Activated effector memory CD4-positive, alpha-beta T cell treated with anti-CD3 and anti-CD28 coated beads, Interleukin-2, amount 50 U/mL, for 16 hours (primary cell): ENCODE measurements around the gene KLF14.
"Not testable (repeated sequence)": the region's sequence is repeated elsewhere in the genome, so short reads cannot be mapped to it uniquely, and the experiment has no call there.

Source experiments
- DNase-seq: peaks from one replicate; pipeline ENCODE4 v3.0.0-alpha.2; 2020

The KLF14 gene

GRCh38 chr7:130733931-130734814 lies at the start of gene KLF14:
Gene KLF14, minus strand, starts transcription at chr7:130734207. Its CDS starts 174 bp downstream, at chr7:130734033.
- DNase-seq, result peak; percentile 78

DNA sequence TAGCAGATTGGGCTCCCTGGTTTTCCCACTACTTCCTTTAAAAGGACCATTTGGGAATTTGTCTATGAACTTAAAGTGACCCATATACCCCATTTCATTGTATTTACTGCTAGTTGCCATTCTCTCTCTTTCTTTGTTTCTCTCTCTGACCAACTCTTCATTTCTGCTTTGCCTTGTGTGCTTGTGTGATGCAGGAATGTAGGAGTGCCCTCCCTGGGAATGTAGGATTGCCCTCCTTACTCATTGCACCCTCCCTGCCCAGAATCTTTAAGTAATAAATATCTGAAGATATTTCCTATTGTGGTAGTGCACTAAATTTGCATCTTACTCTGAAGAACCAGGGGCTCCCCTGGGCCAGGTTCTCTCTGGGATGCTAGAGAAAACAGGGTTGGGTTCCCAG lies 47.3 kb upstream of the KLF14 start:
- no peak for DNase-seq

- DNase-seq, result no peak
These were observed 43.4 kb upstream of the KLF14 start for GRCh38 chr7:130777426-130777825.

DNA sequence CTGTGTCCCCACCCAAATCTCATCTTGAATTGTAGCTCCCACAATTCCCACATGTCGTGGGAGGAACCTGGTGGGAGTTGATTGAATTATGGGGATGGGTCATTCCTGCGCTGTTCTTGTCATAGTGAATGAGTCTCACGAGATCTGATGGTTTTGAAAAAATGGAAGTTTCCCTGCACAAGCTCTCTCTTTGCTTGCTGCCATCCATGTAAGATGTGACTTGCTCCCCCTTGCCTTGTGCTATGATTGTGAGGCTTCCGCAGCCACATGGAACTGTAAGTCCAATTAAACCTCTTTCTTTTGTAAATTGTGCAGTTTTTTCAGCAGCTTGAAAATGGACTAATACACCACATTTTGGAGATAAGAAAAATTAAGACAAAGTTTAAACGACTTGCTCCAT lies 38.4 kb upstream of the KLF14 start:
- not testable (repeated sequence) for DNase-seq

DNA sequence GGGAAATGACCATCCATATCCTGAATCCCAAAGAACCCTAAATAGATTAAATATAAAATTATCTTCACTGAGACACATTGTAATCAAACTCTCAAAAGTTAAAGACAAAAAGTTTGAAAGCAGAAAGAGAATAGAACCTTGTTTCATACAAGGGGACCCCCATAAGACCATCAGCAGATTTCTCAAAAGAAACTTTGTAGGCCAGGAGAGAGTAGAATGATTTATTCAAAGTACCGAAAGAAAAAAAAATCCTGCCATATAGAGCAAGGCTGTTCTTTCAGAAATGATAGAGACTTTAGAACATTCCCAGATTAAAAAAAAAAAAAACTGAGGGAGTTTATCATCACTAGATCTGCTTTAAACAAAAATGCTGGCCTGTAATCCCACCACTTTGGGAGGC lies 34.8 kb upstream of the KLF14 start:
- no peak for DNase-seq

- not testable (repeated sequence) for DNase-seq
These were observed 30.6 kb upstream of the KLF14 start for GRCh38 chr7:130764569-130764968.

GRCh38 chr7:130758429-130759056 lies 24.5 kb upstream of the KLF14 start:
- DNase-seq, result no peak

- DNase-seq, result no peak
These were observed 22.3 kb upstream of the KLF14 start for GRCh38 chr7:130756316-130756715.

DNA sequence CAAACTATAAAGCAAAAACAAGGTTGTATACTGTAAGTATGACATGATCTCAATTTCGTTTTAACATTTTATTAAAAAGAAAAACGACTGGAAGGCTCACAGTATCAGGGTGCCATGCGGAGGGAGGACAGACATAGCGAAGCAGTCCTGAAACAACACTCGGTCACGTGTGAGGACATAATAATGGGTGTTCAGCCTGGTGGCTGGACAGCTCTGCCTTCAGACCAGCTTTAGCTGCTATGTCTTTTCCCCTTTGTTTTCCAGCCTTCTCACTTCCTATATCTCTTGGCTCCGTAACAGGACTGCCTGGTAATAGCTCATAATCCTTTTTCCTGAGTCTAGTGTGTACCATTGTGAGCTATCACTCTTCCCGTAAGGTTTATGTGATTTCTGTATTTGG lies 18.4 kb upstream of the KLF14 start:
- no peak for DNase-seq

- no peak for DNase-seq
These were observed 16.7 kb upstream of the KLF14 start for GRCh38 chr7:130750755-130751154.

DNA sequence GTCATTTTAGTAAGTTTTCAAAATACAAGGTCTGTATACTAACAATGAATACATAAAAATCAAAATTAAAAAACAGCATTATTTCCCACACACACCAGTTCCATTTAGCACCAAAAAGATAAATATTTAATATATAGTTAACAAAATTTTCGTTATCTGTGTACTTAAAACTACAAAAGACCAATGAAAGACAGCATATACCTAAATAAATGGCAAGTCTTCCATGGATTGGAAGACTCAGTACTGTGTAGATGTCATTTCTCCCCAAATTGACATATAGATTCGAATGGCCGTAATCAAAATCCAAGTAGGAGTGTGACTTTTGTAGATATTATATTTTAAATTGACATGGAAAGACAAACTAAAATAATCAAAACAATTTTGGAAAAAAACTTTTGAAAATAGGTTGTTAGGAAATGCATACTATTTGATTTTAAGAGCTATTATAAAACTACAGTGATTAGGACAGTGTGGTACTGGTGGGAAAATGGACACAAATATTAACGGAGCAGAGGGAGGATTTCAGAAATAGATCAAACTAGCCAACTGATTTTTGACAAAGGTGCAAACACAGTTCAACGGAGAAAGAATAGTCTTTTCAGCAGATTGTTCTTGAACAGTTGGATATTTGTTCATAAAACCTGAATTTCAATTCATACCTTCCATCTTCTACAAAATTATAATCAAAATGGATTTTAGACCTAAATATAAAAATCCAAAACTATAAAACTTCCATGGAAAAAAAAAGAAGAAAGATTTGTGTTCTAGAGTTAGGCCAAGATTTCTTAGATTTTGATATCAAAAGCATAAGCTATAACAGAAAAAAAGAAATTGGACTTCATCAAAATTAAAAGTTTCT lies 14.8 kb upstream of the KLF14 start:
- DNase-seq, result no peak

- DNase-seq, result no peak
These were observed 7.5 kb upstream of the KLF14 start for GRCh38 chr7:130741331-130741995.

GRCh38 chr7:130740606-130741005 lies 6.6 kb upstream of the KLF14 start:
- no peak for DNase-seq

GRCh38 chr7:130736298-130736900 lies 2.4 kb upstream of the KLF14 start:
- no peak for DNase-seq

DNA sequence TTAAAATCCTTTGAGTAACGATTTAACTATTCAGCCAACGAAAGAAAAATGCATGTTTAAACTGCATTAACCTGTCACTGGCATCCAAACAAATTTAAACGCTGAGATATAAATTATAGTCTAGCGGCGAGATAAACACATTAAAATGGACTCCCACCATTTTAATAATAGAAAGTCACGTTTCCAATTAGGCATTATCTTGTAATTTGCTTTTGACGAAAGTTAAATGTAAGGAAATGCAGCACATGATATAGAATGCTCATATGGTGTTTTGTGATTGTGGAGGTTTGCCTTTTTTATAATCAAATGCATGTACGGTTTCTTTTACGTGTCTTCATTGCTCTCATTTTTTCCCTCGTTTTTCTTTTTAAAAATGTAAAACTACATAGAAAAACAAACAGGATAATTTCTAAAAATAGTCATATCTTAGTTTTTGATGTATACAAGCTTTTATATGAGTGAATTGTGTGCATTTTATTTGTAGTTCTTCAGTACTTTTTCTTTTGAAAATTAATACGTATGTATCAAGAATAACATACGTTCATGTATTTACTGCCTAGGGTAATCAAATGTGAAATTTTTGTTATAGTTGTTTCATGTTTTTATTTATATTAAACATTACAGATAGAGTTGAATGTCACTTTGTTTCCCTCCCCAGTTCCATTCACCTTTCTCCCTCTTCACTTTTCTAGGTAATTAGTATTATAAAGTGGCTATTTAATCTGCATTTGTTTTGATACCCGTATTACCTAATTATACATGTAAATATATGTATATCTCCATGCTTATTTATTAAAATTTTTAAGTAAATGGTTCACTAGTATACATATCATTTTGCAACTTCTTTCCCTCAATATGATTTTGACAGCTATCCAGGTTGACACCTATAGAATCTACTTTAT lies 1.1 kb upstream of the KLF14 start:
- no peak for DNase-seq

DNA sequence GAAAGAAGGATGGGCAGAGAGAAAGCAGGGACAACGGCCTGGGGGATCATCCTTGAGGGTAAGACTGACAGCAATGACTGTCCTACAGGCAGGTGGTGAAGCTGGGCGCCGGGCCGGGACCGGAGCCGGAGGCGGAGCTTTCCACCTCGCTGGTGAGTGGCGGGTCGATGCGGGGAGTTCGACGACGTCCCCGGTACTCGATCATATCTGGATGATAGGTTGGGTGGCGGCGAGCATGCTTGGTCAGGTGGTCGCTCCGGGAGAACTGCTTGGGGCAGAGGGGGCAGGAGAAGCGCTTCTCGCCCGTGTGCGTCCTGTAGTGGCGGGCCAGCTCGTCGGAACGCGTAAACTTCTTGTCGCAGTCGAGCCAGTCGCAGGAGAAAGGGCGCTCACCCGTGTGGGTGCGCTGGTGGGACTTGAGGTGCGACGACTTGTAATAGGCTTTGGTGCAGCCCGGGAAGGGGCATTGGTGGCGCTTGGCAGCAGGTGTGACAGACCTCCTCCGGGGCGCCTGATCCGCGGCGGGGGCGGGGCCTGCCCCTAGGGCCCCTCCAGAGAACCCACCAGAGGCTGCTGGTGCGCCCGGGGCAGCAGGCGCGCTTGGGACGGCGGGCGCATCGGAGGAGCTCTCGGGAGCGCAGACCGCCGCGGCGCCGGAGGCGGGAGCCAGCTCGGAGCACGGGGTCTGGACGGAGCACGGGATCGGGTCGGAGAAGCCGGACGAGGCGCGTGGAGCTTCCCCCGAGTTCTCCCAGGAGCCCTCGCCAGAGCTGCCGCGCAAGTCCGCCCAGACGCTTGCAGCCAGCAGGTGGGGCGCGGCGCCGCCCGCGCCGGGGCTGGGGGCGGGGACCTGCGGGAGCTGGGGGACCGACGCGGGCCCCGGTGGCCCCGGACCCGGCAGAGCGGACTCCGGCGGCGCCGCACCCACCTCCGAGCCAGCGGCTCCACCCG lies 752 bp downstream of the KLF14 start:
- DNase-seq, result peak; percentile 70

DNA sequence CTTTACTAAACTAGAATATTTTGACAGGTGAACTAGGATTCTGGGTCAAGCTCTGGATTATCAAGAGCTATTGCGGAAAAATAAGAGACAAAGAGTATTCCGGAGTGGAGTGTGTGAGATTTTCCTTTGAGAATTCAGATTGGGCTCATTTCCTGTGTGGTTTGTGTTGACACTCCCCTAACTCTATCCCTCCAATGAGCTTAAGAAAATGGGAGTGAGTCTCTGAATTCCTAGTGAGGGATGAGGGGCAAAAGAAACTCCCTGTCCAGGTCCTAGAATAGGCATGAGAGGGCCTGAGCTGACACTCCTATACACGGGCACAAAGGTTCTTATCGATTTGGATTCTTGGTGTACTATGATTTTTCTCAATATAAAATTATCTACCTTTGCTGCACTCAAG lies 10.2 kb downstream of the KLF14 start:
- no peak for DNase-seq

DNA sequence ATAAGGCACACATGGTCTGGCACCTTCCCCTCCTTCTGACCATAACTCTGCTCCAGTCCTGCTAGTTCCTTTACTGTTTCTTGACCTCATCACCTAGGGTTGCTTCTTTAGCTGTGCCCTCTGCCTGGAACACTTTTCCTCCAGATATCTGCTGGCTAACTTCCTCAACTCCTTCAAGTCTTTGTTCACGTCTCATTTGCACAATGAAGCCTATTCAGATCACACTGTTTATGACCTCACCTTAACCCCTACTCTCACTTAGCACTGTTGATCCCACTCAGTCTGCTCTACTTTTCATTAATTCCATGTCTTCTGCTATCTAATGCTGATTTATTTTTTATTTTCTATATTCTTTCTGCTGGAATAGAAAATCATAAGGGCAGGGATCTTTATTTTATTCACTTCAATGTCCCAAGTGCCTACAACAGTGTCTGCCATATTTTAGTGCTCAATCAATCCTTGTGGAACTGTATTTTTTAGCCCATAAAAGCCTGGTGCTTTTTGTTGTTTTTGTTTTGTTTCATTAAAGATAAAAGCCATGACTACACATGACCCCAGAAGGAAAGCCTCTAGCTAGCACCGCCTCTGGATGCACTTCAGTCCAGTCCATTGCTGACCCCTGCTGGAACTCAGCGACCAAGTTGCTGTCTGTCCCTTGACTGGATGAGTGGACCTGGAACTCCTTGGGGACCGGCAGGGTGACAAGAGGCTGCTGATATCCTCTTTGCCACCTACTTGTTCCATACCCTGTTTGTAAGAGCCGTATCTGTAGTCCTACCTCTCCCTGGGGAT lies 12.3 kb downstream of the KLF14 start:
- no peak for DNase-seq

DNA sequence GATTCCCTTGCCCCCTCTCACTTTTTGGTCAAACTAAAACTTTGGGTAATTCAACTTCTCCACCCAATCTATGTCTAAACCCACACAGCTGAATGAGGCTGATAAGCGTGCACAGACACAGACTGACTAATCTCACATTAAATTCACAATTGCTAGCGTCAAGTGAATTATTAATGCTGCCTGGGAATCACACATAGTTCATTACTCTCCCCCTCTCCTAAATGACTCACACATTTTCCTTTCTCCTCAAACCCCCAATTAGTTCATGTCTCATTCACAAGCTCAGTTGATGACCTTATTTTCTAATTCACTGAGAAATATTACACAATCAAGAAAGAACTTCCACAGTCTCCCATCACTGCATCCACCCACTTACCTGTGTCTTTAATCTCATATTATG lies 14.5 kb downstream of the KLF14 start:
- DNase-seq, result no peak
